ENCODE measurements around the gene MRPL39.
A peak's percentile ranks its signal among the peaks of the same experiment; 100 is the strongest.

Gene MRPL39

DNA sequence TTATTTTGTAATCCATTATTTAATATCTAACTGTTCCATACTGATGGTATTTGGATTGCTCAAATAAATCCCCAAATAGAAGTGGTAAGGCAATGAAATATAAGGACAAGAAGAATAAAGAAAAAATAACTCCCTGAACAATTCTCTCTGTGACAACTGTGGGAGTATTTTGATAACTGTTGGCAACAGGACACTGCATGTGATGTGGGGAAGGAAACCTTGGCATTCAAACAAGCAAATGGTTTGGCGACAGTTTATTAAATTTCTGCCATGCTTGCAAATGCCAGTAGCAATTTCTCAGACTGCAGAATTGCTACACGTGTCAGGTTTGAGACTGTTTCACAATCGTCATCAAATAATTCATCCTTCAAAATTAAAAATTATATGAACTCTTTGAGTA lies 8.6 kb upstream of the MRPL39 start:
- H3K4me3 ChIP-seq (ENCODE audit: control insufficient read depth, low read depth, low read length), result no peak overlapping the region
- DNase-seq (ENCODE audit: low read depth), result no peak
- TF ChIP-seq, protein P1, sequence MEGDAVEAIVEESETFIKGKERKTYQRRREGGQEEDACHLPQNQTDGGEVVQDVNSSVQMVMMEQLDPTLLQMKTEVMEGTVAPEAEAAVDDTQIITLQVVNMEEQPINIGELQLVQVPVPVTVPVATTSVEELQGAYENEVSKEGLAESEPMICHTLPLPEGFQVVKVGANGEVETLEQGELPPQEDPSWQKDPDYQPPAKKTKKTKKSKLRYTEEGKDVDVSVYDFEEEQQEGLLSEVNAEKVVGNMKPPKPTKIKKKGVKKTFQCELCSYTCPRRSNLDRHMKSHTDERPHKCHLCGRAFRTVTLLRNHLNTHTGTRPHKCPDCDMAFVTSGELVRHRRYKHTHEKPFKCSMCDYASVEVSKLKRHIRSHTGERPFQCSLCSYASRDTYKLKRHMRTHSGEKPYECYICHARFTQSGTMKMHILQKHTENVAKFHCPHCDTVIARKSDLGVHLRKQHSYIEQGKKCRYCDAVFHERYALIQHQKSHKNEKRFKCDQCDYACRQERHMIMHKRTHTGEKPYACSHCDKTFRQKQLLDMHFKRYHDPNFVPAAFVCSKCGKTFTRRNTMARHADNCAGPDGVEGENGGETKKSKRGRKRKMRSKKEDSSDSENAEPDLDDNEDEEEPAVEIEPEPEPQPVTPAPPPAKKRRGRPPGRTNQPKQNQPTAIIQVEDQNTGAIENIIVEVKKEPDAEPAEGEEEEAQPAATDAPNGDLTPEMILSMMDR (conservative IDR thresholded peaks at IDR 0.05; ENCODE audit: control insufficient read depth, insufficient read depth, low read depth, low read length), result no peak

DNA sequence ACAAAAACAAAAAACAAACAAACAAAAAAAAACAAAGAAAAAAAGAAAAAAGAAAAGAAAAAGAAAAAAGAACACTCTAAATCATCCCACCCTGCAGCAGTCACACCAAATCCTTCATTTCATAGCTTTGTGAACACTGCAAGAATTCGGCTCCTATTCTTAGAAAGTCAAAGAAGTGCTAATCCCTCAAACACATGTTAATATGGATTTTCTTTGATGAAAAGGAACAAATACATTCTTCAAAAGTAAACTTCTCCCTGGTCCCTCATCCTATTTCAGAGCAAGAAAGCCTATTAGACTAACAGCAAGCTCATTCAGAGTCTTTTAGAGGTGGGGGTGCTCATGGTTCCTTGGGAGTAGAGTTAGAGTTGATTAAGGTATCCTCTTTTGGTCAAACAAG lies 7.2 kb upstream of the MRPL39 start:
- TF ChIP-seq, protein P1 (conservative IDR thresholded peaks at IDR 0.05; ENCODE audit: control insufficient read depth, insufficient read depth, low read depth, low read length), result no peak
- H3K4me3 ChIP-seq (ENCODE audit: control insufficient read depth, low read depth, low read length), result no peak overlapping the region
- DNase-seq (ENCODE audit: low read depth), result no peak

DNA sequence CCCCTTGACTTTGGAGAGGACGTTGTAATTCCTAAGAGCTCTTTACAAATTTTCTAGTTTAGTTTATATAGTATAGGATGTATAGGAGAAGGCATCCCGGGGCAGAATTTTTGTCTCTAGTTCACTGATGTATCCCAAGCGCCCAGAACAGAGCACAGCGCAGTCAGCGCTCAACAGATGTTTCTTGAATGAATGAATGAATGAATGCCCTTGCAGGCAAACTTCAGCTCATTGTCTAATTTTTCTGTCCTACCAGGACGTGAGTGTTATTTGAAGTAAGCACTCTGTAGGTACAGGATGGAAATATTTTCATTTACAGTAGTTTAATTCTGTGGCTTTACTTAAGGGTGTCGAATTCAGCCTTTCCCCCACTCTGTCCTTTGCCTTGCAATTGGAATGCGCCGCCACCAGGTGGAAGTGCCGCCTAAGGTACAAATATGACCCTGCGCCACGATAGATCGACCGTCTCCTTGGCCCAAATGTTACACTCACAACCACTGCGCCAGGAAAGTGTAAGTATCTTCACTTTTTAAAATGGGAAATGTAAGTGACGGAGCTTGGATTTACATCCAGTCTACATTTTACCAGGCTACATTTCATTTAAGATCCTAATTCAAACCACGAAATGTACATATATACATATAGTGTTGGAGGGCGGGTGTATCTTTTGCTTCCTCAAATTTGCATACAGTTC lies 910 bp upstream of the MRPL39 start:
- TF ChIP-seq, protein P1 (conservative IDR thresholded peaks at IDR 0.05; ENCODE audit: control insufficient read depth, insufficient read depth, low read depth, low read length), result peak; percentile 93
- peak; percentile 82 for DNase-seq (ENCODE audit: low read depth)
- H3K4me3 ChIP-seq (ENCODE audit: control insufficient read depth, low read depth, low read length), result peak overlapping the region; percentile 82

DNA sequence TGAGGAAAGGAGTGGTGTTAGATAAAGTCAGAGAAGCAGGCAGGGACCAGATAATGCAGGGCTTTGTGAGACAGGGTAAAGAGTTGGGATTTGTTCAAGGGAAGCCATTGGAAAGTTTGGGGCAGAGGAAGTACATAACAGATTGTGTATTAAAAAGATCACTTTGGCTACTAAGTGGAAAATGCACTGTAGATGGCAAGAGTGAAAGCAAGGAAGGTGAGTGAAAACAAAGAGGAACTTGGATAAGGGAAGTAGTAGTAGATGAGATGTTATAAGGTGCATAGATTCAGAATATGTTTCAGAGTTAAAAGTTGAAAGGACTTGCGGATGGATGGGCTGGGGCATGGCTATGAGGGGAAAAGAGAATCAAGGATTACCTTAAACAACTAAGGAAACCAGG lies 17.4 kb downstream of the MRPL39 start:
- no peak for DNase-seq (ENCODE audit: low read depth)
- H3K4me3 ChIP-seq (ENCODE audit: control insufficient read depth, low read depth, low read length), result no peak overlapping the region
- TF ChIP-seq, protein P1 (conservative IDR thresholded peaks at IDR 0.05; ENCODE audit: control insufficient read depth, insufficient read depth, low read depth, low read length), result no peak

DNA sequence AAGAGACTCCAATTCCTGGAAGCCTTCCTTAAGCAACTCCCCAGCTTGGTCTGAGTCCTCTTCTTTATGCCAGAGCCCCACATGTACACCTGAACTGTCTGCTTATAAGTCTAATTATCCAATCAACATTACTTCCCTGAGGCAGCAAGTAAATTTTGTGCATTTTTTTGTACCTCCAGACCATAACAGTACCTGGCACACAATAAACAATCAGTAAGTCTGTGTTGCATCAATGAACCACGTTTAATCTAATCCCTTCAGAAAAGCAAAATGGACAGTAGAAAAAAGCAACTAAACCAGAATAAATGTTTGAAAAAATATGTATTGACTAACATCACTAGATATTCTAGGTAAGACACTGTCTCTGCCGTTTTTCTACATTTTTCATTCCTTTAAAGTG lies 20.5 kb downstream of the MRPL39 start:
- no peak for DNase-seq (ENCODE audit: low read depth)
- TF ChIP-seq, protein P1 (conservative IDR thresholded peaks at IDR 0.05; ENCODE audit: control insufficient read depth, insufficient read depth, low read depth, low read length), result no peak
- no peak overlapping the region for H3K4me3 ChIP-seq (ENCODE audit: control insufficient read depth, low read depth, low read length)

DNA sequence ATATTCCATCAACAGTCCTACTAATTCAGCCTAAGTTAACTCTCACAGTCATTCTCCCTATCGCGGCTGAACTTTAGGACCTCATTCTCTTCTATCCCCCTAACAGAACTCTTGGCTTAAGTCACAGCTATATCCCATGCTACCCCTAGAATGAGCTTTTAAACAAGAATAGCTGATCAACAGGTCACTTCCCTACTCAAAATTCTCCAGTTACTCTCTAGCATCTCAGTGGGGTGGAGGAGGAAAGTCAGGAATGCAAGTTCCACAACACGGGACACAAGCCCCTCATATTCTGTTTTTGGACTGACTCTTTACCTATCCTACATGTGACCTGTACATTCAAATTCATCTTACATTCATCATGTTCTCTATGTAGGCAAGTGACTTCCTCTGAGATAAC lies 21.0 kb downstream of the MRPL39 start:
- no peak for DNase-seq (ENCODE audit: low read depth)
- no peak overlapping the region for H3K4me3 ChIP-seq (ENCODE audit: control insufficient read depth, low read depth, low read length)
- TF ChIP-seq, protein P1 (conservative IDR thresholded peaks at IDR 0.05; ENCODE audit: control insufficient read depth, insufficient read depth, low read depth, low read length), result no peak
